T-cell (primary cell): ENCODE measurements around the gene COQ3. TPM values are rescaled to one million over a fixed set of nuclear protein-coding genes. Genes with fewer than 3 reads are reported as not detected.
A peak's percentile ranks its signal among the peaks of the same experiment; 100 is the strongest.

Experiments used
- ATAC-seq, 4 experiments: fragments of 200-7000 bp in 3 of 4; fragments of 150-1000 bp in 1 of 4; cut with Tn5 transposase; replicated peaks in 1 of 4; 1 replicate in 3 of 4; 2 replicates in 1 of 4; pipeline ENCODE4 v1.10.0; 2021; ENCODE audit warnings: moderate library complexity in 3 of 4, mild to moderate bottlenecking in 2 of 4, moderate number of reproducible peaks in 1 of 4
- CTCF ChIA-PET, 2 donors: fragments of 300-600 bp; sonication (Branson Sonifier 250); formaldehyde crosslinking; loops; one replicate each; lab custom pipeline; 2022; ENCODE audit warnings: antibody characterized with exemption in 2 of 2; lab: Charles Lee
- POLR2A ChIA-PET, 2 donors: fragments of 300-600 bp; sonication (Branson Sonifier 250); formaldehyde crosslinking; loops; one replicate each; lab custom pipeline; 2022; ENCODE audit warnings: antibody characterized with exemption in 2 of 2; lab: Charles Lee
- DNase-seq, 35 experiments: peaks; one replicate each; pipeline versions ENCODE4 v3.0.0 to v3.0.0-alpha.2; 2013 to 2023
- H3K27ac ChIP-seq: one replicate; pipeline ENCODE4 v1.5.1; 2013; ENCODE audit warnings: low read length
- H3K27me3 ChIP-seq, 2 experiments: replicated peaks in 1 of 2; 1 replicate in 1 of 2; 2 replicates in 1 of 2; pipeline versions ENCODE4 v1.6.1 to v1.7.0; 2013; ENCODE audit warnings: low read length in 1 of 2, mixed read lengths in 1 of 2; ENCODE audit not compliant: control insufficient read depth in 2 of 2, insufficient read depth in 2 of 2; ENCODE audit errors: extremely low read depth in 1 of 2
- H3K36me3 ChIP-seq, 2 donors: 1 replicate in 1 of 2; 2 replicates in 1 of 2; pipeline versions ENCODE4 v1.6.1 to v1.7.0; 2013; ENCODE audit warnings: low read length in 1 of 2; ENCODE audit not compliant: control insufficient read depth in 2 of 2, insufficient read depth in 1 of 2; ENCODE audit errors: extremely low read depth in 1 of 2
- H3K4me1 ChIP-seq, 2 experiments: 1 replicate in 1 of 2; 2 replicates in 1 of 2; pipeline versions ENCODE4 v1.6.1 to v1.7.0; 2013; ENCODE audit warnings: low read length in 2 of 2, mixed read lengths in 1 of 2; ENCODE audit not compliant: insufficient read depth in 2 of 2, control insufficient read depth in 1 of 2; ENCODE audit errors: extremely low read depth in 1 of 2
- H3K4me3 ChIP-seq, 2 donors: 1 replicate in 1 of 2; 2 replicates in 1 of 2; pipeline versions ENCODE4 v1.5.1 to v1.7.0; 2013; ENCODE audit warnings: mild to moderate bottlenecking in 2 of 2, low read length in 1 of 2, moderate library complexity in 1 of 2; ENCODE audit not compliant: control insufficient read depth in 1 of 2; ENCODE audit errors: extremely low read depth in 1 of 2
- H3K9me3 ChIP-seq: 2 replicates; pipeline ENCODE4 v1.7.0; 2013
- H3K27ac Mint-ChIP-seq, 2 donors: one replicate each; pipeline ENCODE4 v1.8.0; 2020 to 2021; ENCODE audit warnings: mild to moderate bottlenecking in 2 of 2, mixed read lengths in 2 of 2
- H3K27me3 Mint-ChIP-seq, 2 donors: one replicate each; pipeline ENCODE4 v1.8.0; 2021 to 2022; ENCODE audit warnings: mixed read lengths in 2 of 2
- H3K36me3 Mint-ChIP-seq: one replicate; pipeline ENCODE4 v1.8.0; 2021; ENCODE audit warnings: mixed read lengths
- H3K4me1 Mint-ChIP-seq, 3 donors: one replicate each; pipeline ENCODE4 v1.8.0; 2020 to 2022; ENCODE audit warnings: mixed read lengths in 3 of 3, mild to moderate bottlenecking in 1 of 3
- H3K4me3 Mint-ChIP-seq, 3 donors: one replicate each; pipeline ENCODE4 v1.8.0; 2020 to 2022; ENCODE audit warnings: mild to moderate bottlenecking in 3 of 3, mixed read lengths in 3 of 3, moderate library complexity in 3 of 3
- H3K9me3 Mint-ChIP-seq, 3 donors: one replicate each; pipeline ENCODE4 v1.8.0; 2020 to 2022; ENCODE audit warnings: mixed read lengths in 3 of 3
- WGBS: methylation state at CpG from one replicate; pipeline ENCODE4 v1.1.5; 2013; ENCODE audit warnings: missing lambda C conversion rate; ENCODE audit not compliant: insufficient coverage; 5-methylcytosine and 5-hydroxymethylcytosine counted together
- total RNA-seq, 35 experiments: library from RNA in 6 of 35; stranded (reverse) in 6 of 35; fragments of 120-200 nt in 1 of 35; gene quantifications; one replicate each; pipeline versions ENCODE4 v1.2.1 to v1.2.4 and lab custom pipeline; 2013 to 2026

COQ3 gene
- total RNA-seq, 5 donors from 2014 or later (not counting 1 experiment from before 2014, with no cell fraction given), result 2.0 to 5.0 (median 2.9) TPM

DNA sequence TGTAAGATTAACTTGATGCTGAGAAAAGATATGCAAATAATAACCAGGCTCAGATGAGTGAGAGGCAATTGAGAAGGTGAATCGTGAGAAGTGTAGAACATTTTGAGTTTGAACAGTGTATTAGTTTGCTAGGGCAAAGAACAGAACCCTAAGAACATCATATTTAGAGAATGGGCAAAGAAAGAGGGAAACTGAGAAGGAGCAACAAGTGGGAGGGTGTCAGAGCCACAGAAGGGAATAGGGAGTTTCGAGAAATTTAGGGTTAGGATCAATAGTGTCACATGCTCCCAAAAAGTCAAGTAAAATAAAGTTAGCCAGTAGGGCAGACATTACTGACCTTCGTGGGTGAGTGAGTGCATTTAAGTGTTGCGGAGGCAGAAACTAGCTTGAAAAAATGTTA, 39.0 kb downstream of the COQ3 start:
- H3K36me3 Mint-ChIP-seq, result no peaks in the 10 kb centered on the region
- POLR2A ChIA-PET, result interaction anchor here in 1 of 2 donors (0.6 kb wide), 1 partner anchor 99 kb away, joined by 3 read pairs; no protein-coding TSS in a partner anchor
- no peak overlapping the region for H3K4me3 ChIP-seq
- H3K9me3 Mint-ChIP-seq, result no peaks in the 10 kb centered on the region
- peaks cover 0 to under 1% of the 10 kb centered on the region in 2 experiments for H3K4me1 ChIP-seq
- peaks cover 0 to 4% (median 3%) of the 10 kb centered on the region in 3 donors for H3K4me1 Mint-ChIP-seq
- ATAC-seq (no peak), DNase-seq (no peak)
- H3K27me3 ChIP-seq, result peaks cover 9 to 33% of the 10 kb centered on the region in 2 experiments
- no peak overlapping the region for H3K27ac ChIP-seq
- peaks cover 40 to 56% of the 10 kb centered on the region in 2 donors for H3K27me3 Mint-ChIP-seq
- no peaks in the 10 kb centered on the region for H3K36me3 ChIP-seq
- H3K4me3 Mint-ChIP-seq, result no peak overlapping the region
- CTCF ChIA-PET, result no interaction called here
- H3K9me3 ChIP-seq, result no peaks in the 10 kb centered on the region
- WGBS, result 72% methylated on average over 3 of the region's 4 CpGs
- no peak overlapping the region for H3K27ac Mint-ChIP-seq

- Histone ChIP-seq H3K36me3 (no peaks in the 10 kb centered on the region), H3K9me3 (no peaks in the 10 kb centered on the region), H3K4me1 (peaks cover 0 to 8% of the 10 kb centered on the region in 2 experiments), H3K4me3 (no peak overlapping the region), H3K27ac (no peak overlapping the region), H3K27me3 (peaks cover 13 to 45% of the 10 kb centered on the region in 2 experiments)
- DNase-seq (no peak), ATAC-seq (no peak)
- H3K9me3 Mint-ChIP-seq, result no peaks in the 10 kb centered on the region
- H3K4me3 Mint-ChIP-seq, result no peak overlapping the region
- peaks cover 46 to 67% of the 10 kb centered on the region in 2 donors for H3K27me3 Mint-ChIP-seq
- WGBS, result 55% methylated on average over 3 of the region's 9 CpGs
- H3K27ac Mint-ChIP-seq, result no peak overlapping the region
- H3K36me3 Mint-ChIP-seq, result no peaks in the 10 kb centered on the region
- CTCF ChIA-PET, result interaction anchor here in 1 of 2 donors (0.7 kb wide), 1 partner anchor 16 kb away, joined by 4 read pairs; no protein-coding TSS in a partner anchor
- H3K4me1 Mint-ChIP-seq, result peaks cover 0 to 7% (median 6%) of the 10 kb centered on the region in 3 donors
- POLR2A ChIA-PET, result no interaction called here
Observed at GRCh38 chr6:99353126-99353525, 40.9 kb downstream of the COQ3 start.

DNA sequence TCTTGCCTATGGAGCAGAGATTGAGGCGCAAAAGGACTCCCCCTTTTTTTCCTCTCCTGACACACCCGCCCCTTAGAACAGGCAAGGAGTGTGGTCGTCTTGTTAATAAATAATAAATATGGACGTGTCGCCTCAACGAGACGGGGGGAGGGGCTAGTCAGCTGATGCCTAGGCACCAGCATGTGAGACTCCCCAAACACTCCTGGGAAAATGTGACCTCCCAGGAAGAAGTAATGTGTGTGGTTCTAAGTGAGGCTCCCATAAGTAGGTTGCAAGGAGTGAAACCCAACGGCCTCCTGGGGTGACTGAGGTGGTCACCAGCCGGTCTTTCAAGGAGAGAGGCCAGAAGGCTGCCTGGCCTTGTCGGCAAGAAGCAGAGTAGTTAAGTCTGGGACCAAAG, 43.4 kb downstream of the COQ3 start:
- H3K27ac ChIP-seq, result no peak overlapping the region
- no peak overlapping the region for H3K4me3 ChIP-seq
- Mint-ChIP-seq H3K27ac (no peak overlapping the region), H3K36me3 (no peaks in the 10 kb centered on the region), H3K4me3 (no peak overlapping the region), H3K9me3 (no peaks in the 10 kb centered on the region), H3K4me1 (peaks cover 0 to 7% (median 6%) of the 10 kb centered on the region in 3 donors), H3K27me3 (peaks cover 48 to 72% of the 10 kb centered on the region in 2 donors)
- 44% methylated on average over 2 of the region's 10 CpGs for WGBS
- H3K36me3 ChIP-seq, result no peaks in the 10 kb centered on the region
- no peak for DNase-seq
- H3K9me3 ChIP-seq, result no peaks in the 10 kb centered on the region
- ChIA-PET POLR2A (no interaction called here), CTCF (no interaction called here)
- peaks cover 20 to 46% of the 10 kb centered on the region in 2 experiments for H3K27me3 ChIP-seq
- no peak for ATAC-seq
- peaks cover 0 to 8% of the 10 kb centered on the region in 2 experiments for H3K4me1 ChIP-seq

- peak in 1 of 35 experiments; percentile 0 for DNase-seq
- no peaks in the 10 kb centered on the region for H3K9me3 Mint-ChIP-seq
- WGBS, result 2% methylated on average over 100 of the region's 108 CpGs
- CTCF ChIA-PET, result no interaction called here
- no peaks in the 10 kb centered on the region for H3K36me3 Mint-ChIP-seq
- peaks cover 0 to 8% of the 10 kb centered on the region in 2 experiments for H3K4me1 ChIP-seq
- H3K4me1 Mint-ChIP-seq, result peaks cover under 1 to 7% (median 6%) of the 10 kb centered on the region in 3 donors
- POLR2A ChIA-PET, result no interaction called here
- H3K9me3 ChIP-seq, result no peaks in the 10 kb centered on the region
- H3K27me3 ChIP-seq, result peaks cover 20 to 46% of the 10 kb centered on the region in 2 experiments
- H3K36me3 ChIP-seq, result no peaks in the 10 kb centered on the region
- peak within 1 kb of the TSS; percentile 17 to 48 (median 21) for H3K4me3 Mint-ChIP-seq
- H3K27ac ChIP-seq, result no peak within 1 kb of the TSS
- peak in 1 of 4 experiments; percentile 36 for ATAC-seq
- no peak within 1 kb of the TSS for H3K27ac Mint-ChIP-seq
- peaks cover 47 to 67% of the 10 kb centered on the region in 2 donors for H3K27me3 Mint-ChIP-seq
- peak within 1 kb of the TSS in 1 of 2 donors; percentile 25 for H3K4me3 ChIP-seq
Observed at GRCh38 chr6:99349171-99350141, 44.5 kb downstream of the COQ3 start, which contains the start of gene FAXC. Gene FAXC (minus strand): TSS chr6:99349674. CDS start chr6:99349372, 302 bp downstream.

GRCh38 chr6:99348288-99349170, 45.5 kb downstream of the COQ3 start:
- 79% methylated on average over 23 of the region's 25 CpGs for WGBS
- Mint-ChIP-seq H3K9me3 (no peaks in the 10 kb centered on the region), H3K36me3 (no peaks in the 10 kb centered on the region), H3K27me3 (peaks cover 51 to 69% of the 10 kb centered on the region in 2 donors), H3K4me1 (peaks cover 4 to 7% (median 6%) of the 10 kb centered on the region in 3 donors), H3K27ac (no peak overlapping the region), H3K4me3 (peak overlapping the region in 2 of 3 donors; percentile 21 to 48)
- Histone ChIP-seq H3K9me3 (no peaks in the 10 kb centered on the region), H3K4me3 (peak overlapping the region in 1 of 2 donors; percentile 25), H3K27me3 (peaks cover 20 to 46% of the 10 kb centered on the region in 2 experiments), H3K36me3 (no peaks in the 10 kb centered on the region), H3K27ac (no peak overlapping the region), H3K4me1 (peaks cover 0 to 8% of the 10 kb centered on the region in 2 experiments)
- DNase-seq, result no peak
- CTCF ChIA-PET, result no interaction called here
- ATAC-seq, result no peak
- POLR2A ChIA-PET, result interaction anchor here in 1 of 2 donors (0.6 kb wide), 1 partner anchor 24 kb away, joined by 4 read pairs; no protein-coding TSS in a partner anchor
